ENCODE measurements around the gene PRRT1.
A peak's percentile ranks its signal among the peaks of the same experiment; 100 is the strongest.
"Not testable (repeated sequence)": the region's sequence is repeated elsewhere in the genome, so short reads cannot be mapped to it uniquely, and the experiment has no call there.

PRRT1 gene

GRCh38 chr6:32187725-32188380 is 36.1 kb upstream of the PRRT1 start:
- not testable (repeated sequence) for DNase-seq (ENCODE audit: low read depth)

GRCh38 chr6:32187009-32187709 is 35.4 kb upstream of the PRRT1 start:
- no peak for DNase-seq (ENCODE audit: low read depth)

GRCh38 chr6:32186151-32186840 is 34.6 kb upstream of the PRRT1 start:
- DNase-seq (ENCODE audit: low read depth): not testable (repeated sequence)

GRCh38 chr6:32185681-32186131 is 34.0 kb upstream of the PRRT1 start:
- DNase-seq (ENCODE audit: low read depth): peak; percentile 46

- no peak for DNase-seq (ENCODE audit: low read depth)
These were observed 32.4 kb upstream of the PRRT1 start, which contains the start of gene AGER for GRCh38 chr6:32184084-32184640. Gene AGER, minus strand, starts transcription at chr6:32184253. Its CDS starts 31 bp downstream, at chr6:32184222.

- DNase-seq (ENCODE audit: low read depth): no peak
These were observed 31.8 kb upstream of the PRRT1 start for GRCh38 chr6:32183483-32184083.

- no peak for DNase-seq (ENCODE audit: low read depth)
These were observed 31.3 kb upstream of the PRRT1 start for GRCh38 chr6:32183030-32183429.

- no peak for DNase-seq (ENCODE audit: low read depth)
These were observed 30.8 kb upstream of the PRRT1 start for GRCh38 chr6:32182555-32182981.

- DNase-seq (ENCODE audit: low read depth): no peak
These were observed 30.3 kb upstream of the PRRT1 start for GRCh38 chr6:32181915-32182529.

GRCh38 chr6:32181148-32181702 is 29.5 kb upstream of the PRRT1 start:
- no peak for DNase-seq (ENCODE audit: low read depth)

- no peak for DNase-seq (ENCODE audit: low read depth)
These were observed 28.1 kb upstream of the PRRT1 start for GRCh38 chr6:32179766-32180405.

- DNase-seq (ENCODE audit: low read depth): no peak
These were observed 27.1 kb upstream of the PRRT1 start for GRCh38 chr6:32178547-32179440.

GRCh38 chr6:32177788-32178546 is 26.2 kb upstream of the PRRT1 start, which contains the start of gene RNF5:
Gene RNF5, plus strand, starts transcription at chr6:32178405. Its CDS starts 107 bp downstream, at chr6:32178512.
- peak; percentile 88 for DNase-seq (ENCODE audit: low read depth)

GRCh38 chr6:32177183-32177787 is 25.5 kb upstream of the PRRT1 start:
- DNase-seq (ENCODE audit: low read depth): no peak

- no peak for DNase-seq (ENCODE audit: low read depth)
These were observed 24.9 kb upstream of the PRRT1 start for GRCh38 chr6:32176476-32177182.

GRCh38 chr6:32175711-32176475 is 24.2 kb upstream of the PRRT1 start, which contains the start of gene AGPAT1:
Gene AGPAT1, minus strand, starts transcription at chr6:32176084. Its CDS starts 4,588 bp downstream, at chr6:32171496.
- peak; percentile 93 for DNase-seq (ENCODE audit: low read depth)

GRCh38 chr6:32175322-32175710 is 23.6 kb upstream of the PRRT1 start:
- no peak for DNase-seq (ENCODE audit: low read depth)

Measured in stimulated activated CD4-positive, alpha-beta T cell treated with anti-CD3 and anti-CD28 coated beads, Interleukin-2, amount 100 ng/mL, for 4 hours (primary cell).